T-helper 17 cell (primary cell): ENCODE data around the gene RSRC1. TPM values are rescaled to one million over a fixed set of nuclear protein-coding genes. Genes with fewer than 3 reads are reported as not detected.
A peak's percentile ranks its signal among the peaks of the same experiment; 100 is the strongest.

Experiments
- ATAC-seq: fragments of 150-1000 bp; cut with Tn5 transposase; 2 replicates; pipeline ENCODE4 v1.10.0; 2021; ENCODE audit warnings: mild to moderate bottlenecking, moderate library complexity
- DNase-seq, 3 donors: peaks; one replicate each; pipeline versions ENCODE4 v3.0.0 to v3.0.0-alpha.2; 2020 to 2021
- H3K9me3 ChIP-seq: one replicate; pipeline ENCODE4 v1.7.0; 2013; ENCODE audit warnings: low read length, mild to moderate bottlenecking; ENCODE audit not compliant: control insufficient read depth, poor library complexity, severe bottlenecking
- H3K27ac Mint-ChIP-seq: one replicate; pipeline ENCODE4 v1.8.0; 2022; ENCODE audit warnings: mild to moderate bottlenecking, moderate library complexity, mixed read lengths
- H3K27me3 Mint-ChIP-seq: one replicate; pipeline ENCODE4 v1.8.0; 2022; ENCODE audit warnings: mixed read lengths
- H3K36me3 Mint-ChIP-seq: one replicate; pipeline ENCODE4 v1.8.0; 2022; ENCODE audit warnings: low read depth, mixed read lengths
- H3K4me1 Mint-ChIP-seq: one replicate; pipeline ENCODE4 v1.8.0; 2022; ENCODE audit warnings: mild to moderate bottlenecking, mixed read lengths
- H3K4me3 Mint-ChIP-seq: one replicate; pipeline ENCODE4 v1.8.0; 2022; ENCODE audit warnings: mild to moderate bottlenecking, moderate library complexity, mixed read lengths
- total RNA-seq, 4 donors: library from RNA in 2 of 4; stranded (reverse) in 2 of 4; gene quantifications; one replicate each; pipeline ENCODE4 v1.2.3 and lab custom pipeline; 2022 to 2026

The RSRC1 gene
- total RNA-seq, 2 donors from 2014 or later = 30.8 to 31.6 TPM

DNA sequence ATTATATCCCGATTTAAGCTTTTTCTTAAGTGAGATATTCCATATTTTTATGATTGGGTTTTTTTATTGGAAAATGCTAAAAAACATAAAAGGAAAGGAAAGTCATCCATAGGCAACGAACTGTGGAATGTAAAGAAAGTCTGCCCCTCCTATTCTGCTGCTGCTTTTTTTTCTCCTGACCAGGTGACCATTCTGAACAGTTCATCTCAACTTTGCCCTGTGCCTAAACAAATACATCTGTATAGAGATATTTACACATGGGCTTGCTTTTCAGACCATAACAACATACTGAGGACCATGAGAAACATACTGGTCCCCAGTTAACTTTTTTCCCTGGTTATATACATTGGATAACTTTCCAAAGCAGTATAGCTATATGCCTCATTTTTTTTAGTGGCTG lies 442.2 kb downstream of the RSRC1 start:
- peaks cover 4% of the 10 kb centered on the region for H3K36me3 Mint-ChIP-seq
- no peaks in the 10 kb centered on the region for H3K27me3 Mint-ChIP-seq
- no peak overlapping the region for H3K27ac Mint-ChIP-seq
- no peaks in the 10 kb centered on the region for H3K4me1 Mint-ChIP-seq
- ATAC-seq = no peak
- no peak for DNase-seq
- H3K4me3 Mint-ChIP-seq = no peak overlapping the region
- no peaks in the 10 kb centered on the region for H3K9me3 ChIP-seq

DNA sequence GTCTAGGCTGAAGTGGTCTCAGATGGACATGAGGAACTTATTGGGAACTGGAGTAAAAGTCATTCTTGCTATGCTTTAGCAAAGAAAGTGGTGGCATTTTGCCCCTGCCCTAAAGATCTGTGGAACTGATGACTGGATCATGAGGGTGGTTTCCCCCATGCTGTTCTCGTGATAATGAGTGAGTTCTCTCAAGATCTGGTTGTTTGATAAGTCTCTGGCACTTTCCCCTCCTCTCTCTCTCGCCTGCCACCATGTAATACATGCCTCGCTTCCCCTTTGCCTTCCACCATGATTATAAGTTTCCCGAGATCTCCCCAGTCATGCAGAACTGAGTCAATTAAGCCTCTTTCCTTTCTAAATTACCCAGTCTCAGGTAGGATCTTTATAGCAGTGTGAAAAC lies 449.6 kb downstream of the RSRC1 start:
- ATAC-seq = no peak
- no peak for DNase-seq
- no peaks in the 10 kb centered on the region for H3K27me3 Mint-ChIP-seq
- peaks cover 2% of the 10 kb centered on the region for H3K36me3 Mint-ChIP-seq
- H3K9me3 ChIP-seq = no peaks in the 10 kb centered on the region
- H3K4me3 Mint-ChIP-seq = no peak overlapping the region
- no peaks in the 10 kb centered on the region for H3K4me1 Mint-ChIP-seq
- no peak overlapping the region for H3K27ac Mint-ChIP-seq

DNA sequence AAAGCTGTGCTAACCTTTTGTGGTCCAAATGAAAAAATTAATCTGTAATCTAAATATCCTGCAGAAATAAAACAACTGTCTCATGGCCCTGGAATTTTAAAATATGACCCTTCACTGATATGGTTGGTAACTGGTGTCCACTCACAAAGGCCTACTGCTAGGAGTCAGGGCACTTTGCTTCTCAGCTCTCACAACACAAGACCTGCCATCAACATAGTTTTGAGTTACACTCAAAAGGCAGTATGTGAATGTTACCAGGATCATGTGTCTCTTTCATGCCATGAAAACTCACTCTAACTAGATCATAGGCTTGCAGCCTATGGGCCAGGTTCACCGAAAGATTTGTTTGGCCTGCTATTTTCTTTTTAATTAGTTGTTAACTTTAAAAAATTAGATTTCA lies 451.1 kb downstream of the RSRC1 start:
- no peaks in the 10 kb centered on the region for H3K9me3 ChIP-seq
- H3K27ac Mint-ChIP-seq = no peak overlapping the region
- H3K36me3 Mint-ChIP-seq = no peaks in the 10 kb centered on the region
- no peak overlapping the region for H3K4me3 Mint-ChIP-seq
- no peak for ATAC-seq
- peaks cover 4% of the 10 kb centered on the region for H3K27me3 Mint-ChIP-seq
- DNase-seq = no peak
- no peaks in the 10 kb centered on the region for H3K4me1 Mint-ChIP-seq

DNA sequence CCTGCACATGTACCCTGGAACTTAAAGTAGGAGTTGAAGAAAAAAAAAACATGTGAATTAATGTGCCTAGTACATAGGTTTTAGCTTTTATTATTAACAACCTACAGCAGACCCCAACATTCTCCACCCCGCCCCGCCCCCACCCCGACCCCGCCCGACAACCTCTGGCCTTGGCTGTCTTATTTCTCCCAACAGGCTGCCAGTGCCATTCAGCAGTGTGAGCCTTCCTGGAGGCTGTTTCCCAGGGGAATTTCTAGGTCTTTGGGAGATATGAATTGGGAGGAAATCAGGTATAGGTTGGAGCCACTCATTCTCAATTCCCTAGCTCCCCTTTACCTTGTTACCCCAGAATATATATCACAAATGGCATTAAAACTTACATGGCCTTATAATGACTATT lies 452.8 kb downstream of the RSRC1 start:
- no peak for DNase-seq
- ATAC-seq = no peak
- no peak overlapping the region for H3K27ac Mint-ChIP-seq

DNA sequence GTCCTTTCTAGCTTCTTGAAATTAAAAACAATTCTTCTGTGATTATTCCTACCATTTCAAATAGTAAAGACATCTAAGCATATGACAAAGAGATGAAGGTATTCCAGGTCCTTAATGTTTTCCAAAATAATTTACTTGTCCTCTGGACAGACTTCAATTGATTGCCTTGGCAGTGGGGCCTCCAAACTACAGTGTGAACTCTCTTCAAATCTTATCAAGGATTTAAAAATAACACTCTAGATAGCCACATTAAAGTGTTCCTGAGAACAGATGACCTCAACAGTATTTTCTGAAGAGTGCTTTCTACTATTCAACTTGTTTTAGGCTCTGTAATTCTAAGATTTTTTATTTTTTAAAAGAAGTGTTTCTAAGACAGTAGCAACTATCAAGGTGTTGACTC lies 453.2 kb downstream of the RSRC1 start:
- no peaks in the 10 kb centered on the region for H3K9me3 ChIP-seq
- Mint-ChIP-seq H3K4me1 (no peaks in the 10 kb centered on the region), H3K36me3 (no peaks in the 10 kb centered on the region), H3K27ac (no peak overlapping the region), H3K27me3 (peaks cover 16% of the 10 kb centered on the region), H3K4me3 (no peak overlapping the region)
- no peak for ATAC-seq
- no peak for DNase-seq

More for the DNA sequence above, 452.8 kb downstream of the RSRC1 start:
- Mint-ChIP-seq H3K27me3 (peaks cover 13% of the 10 kb centered on the region), H3K4me1 (no peaks in the 10 kb centered on the region), H3K36me3 (no peaks in the 10 kb centered on the region), H3K4me3 (no peak overlapping the region)
- H3K9me3 ChIP-seq = no peaks in the 10 kb centered on the region

DNA sequence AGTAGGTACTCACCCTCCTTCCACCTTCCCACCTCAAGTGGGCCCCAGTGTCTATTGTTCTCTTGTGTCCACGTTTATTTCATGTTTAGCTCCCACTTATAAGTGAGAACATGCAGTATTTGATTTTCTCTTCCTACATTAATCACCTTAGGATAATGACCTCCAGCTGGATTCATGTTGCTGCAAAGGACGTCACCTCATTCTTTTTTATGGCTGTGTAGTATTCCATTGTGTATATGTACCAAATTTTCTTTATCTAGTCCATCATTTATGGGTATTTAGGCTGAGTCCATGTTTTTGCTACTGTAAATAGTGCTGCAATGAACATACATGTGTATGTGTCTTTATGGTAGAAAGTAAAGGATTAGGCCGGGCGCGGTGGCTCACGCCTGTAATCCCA lies 455.2 kb downstream of the RSRC1 start:
- Mint-ChIP-seq H3K4me1 (no peaks in the 10 kb centered on the region), H3K27me3 (peaks cover 32% of the 10 kb centered on the region), H3K4me3 (no peak overlapping the region), H3K27ac (no peak overlapping the region), H3K36me3 (no peaks in the 10 kb centered on the region)
- DNase-seq = no peak
- no peak for ATAC-seq
- no peaks in the 10 kb centered on the region for H3K9me3 ChIP-seq

DNA sequence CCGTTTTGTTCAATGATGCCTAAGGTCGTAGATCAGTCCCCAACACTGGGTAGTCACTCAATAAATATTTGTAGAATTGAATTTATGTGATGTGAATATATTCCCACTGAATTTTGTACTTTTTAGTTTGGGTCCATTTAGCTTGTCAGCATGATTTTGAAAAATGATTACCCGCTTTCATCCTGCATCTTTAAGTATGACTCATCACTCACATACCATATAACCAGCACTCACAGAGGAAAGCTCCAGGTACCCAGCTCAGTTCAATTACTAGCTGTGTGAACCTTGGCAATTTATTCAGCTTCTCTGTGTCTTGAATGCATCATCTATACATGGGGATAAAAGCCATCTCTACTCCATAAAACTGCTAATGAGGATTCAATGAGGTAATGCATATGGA lies 458.9 kb downstream of the RSRC1 start:
- DNase-seq (no peak), ATAC-seq (no peak)
- Mint-ChIP-seq H3K4me3 (no peak overlapping the region), H3K36me3 (no peaks in the 10 kb centered on the region), H3K27me3 (peaks cover 43% of the 10 kb centered on the region), H3K27ac (no peak overlapping the region), H3K4me1 (peaks cover 10% of the 10 kb centered on the region)
- no peaks in the 10 kb centered on the region for H3K9me3 ChIP-seq

DNA sequence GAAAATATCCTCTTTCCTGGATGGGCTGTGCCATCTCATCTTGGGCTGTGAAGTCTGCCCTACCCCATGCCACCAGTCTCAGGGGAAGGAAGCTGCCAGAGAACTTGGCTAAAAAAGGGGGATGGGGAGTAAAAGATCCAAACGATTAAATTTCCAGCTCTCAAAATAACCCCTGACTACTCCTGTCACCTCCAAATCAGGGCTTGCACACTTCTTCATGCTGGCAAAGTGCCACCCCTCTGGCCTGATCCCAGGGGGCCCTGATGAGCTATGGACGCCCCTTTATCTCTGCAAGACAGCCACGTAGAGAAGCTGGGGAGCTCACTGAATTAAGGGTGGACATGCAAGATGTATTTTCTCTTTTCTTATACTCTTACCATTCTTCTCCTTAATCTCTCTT lies 459.9 kb downstream of the RSRC1 start:
- Mint-ChIP-seq H3K27me3 (peaks cover 43% of the 10 kb centered on the region), H3K4me3 (peak overlapping the region; percentile 95), H3K36me3 (no peaks in the 10 kb centered on the region), H3K4me1 (peaks cover 10% of the 10 kb centered on the region), H3K27ac (peak overlapping the region; percentile 98)
- H3K9me3 ChIP-seq = no peaks in the 10 kb centered on the region
- ATAC-seq = no peak
- DNase-seq = no peak

DNA sequence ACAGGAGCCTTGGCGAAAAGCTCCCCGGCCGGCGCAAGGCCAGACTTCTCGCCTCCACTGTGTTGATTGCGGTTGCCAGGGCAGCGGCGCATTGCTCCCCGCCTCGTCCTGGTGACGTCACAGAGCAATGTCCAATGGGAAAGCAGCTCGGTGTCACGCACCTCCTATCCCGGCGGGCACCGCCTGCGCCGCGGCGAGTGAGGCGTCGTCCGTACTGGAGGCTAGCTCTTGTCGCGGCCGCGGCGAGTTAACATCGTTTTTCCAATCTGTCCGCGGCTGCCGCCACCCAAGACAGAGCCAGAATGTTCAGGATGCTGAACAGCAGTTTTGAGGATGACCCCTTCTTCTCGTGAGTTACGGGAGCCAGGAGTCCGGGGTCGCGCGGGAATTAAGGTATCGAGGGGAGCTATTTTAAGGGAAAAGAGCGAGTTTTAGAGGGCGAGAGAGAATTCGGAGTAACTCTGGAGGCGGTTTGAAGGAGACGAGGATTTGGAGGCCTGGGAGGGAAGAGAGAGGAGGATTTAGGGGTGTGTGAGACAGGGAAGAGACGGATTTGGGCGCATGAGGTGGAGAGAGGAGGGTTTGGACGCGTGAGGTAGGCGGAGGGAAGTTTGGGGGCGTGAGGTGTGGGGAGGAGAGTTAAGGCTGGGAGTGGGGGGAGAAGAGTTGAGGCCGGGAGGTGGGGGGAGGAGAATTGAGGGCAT lies 461.3 kb downstream of the RSRC1 start, which contains the start of gene MLF1:
Gene MLF1, plus strand, starts transcription at position 196 of the 704 bp plus-strand sequence. Its CDS starts 107 bp downstream, at position 303.
- Mint-ChIP-seq H3K27ac (peak within 1 kb of the TSS; percentile 98), H3K4me1 (peaks cover 10% of the 10 kb centered on the region), H3K4me3 (peak within 1 kb of the TSS; percentile 95)

DNA sequence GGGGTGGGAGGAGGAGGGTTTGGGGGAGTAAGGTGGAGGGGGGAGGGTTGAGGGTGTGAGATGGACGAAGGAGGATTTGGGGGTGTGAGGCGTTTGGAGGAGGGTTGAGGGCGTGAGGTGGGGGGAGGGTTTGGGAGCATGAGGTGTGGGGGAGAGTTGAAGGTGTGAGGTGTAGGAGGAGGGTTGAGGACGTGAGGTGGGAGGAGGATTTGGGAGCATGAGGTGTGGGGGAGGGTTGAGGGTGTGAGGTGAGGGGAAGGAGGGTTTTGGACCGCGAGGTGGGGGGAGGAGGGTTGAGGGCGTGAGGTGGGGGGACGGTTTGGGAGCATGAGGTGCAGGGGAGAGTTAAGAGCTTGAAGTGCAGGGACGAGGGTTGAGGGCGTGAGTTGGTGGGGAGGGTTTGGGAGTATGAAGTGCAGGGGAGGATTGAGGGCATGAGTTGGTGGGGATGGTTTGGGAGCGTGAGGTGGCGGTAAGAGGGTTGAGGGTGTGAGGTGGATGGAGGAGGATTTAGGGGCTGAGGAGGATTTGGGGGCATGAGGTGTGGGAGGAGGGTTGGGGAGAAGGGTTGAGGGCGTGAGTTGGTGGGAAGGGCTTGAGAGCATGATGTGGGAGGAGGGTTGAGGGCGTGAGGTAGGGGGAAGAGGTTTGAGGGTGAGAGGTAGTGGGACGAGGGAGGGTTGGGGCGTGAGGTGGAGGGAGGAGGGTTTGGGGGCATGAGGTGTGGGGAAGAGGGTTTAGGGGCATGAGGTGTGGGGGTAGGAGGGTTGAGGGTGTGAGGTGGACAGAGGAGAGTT lies 462.3 kb downstream of the RSRC1 start:
- Mint-ChIP-seq H3K36me3 (no peaks in the 10 kb centered on the region), H3K27me3 (peaks cover 34% of the 10 kb centered on the region), H3K27ac (peak overlapping the region; percentile 45), H3K4me3 (peak overlapping the region; percentile 67), H3K4me1 (peaks cover 10% of the 10 kb centered on the region)
- ATAC-seq (no peak), DNase-seq (no peak)
- no peaks in the 10 kb centered on the region for H3K9me3 ChIP-seq

More for the DNA sequence above, 461.3 kb downstream of the RSRC1 start, which contains the start of gene MLF1:
- peak; percentile 98 for ATAC-seq
- no peaks in the 10 kb centered on the region for H3K36me3 Mint-ChIP-seq
- peak; percentile 59 to 75 (median 68) for DNase-seq
- H3K27me3 Mint-ChIP-seq = peaks cover 38% of the 10 kb centered on the region
- no peaks in the 10 kb centered on the region for H3K9me3 ChIP-seq

DNA sequence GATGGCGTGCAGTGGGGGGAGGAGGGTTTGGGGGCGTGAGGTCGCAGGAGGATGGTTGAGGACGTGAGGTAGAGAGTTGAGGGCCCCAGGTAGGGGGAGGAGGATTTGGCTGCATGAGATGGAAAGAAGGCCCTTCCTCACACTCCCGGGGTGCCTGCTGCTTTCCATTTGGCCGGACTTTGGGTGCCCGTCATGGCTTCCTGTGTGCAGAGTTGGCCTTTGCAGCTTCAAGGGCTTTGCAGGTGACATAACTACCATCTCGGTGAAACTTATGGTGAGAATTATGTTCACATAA lies 462.8 kb downstream of the RSRC1 start:
- no peaks in the 10 kb centered on the region for H3K36me3 Mint-ChIP-seq
- no peak for DNase-seq
- H3K4me3 Mint-ChIP-seq = peak overlapping the region; percentile 62
- peaks cover 10% of the 10 kb centered on the region for H3K4me1 Mint-ChIP-seq
- ATAC-seq = no peak
- no peaks in the 10 kb centered on the region for H3K9me3 ChIP-seq
- H3K27me3 Mint-ChIP-seq = peaks cover 30% of the 10 kb centered on the region
- H3K27ac Mint-ChIP-seq = peak overlapping the region; percentile 45

DNA sequence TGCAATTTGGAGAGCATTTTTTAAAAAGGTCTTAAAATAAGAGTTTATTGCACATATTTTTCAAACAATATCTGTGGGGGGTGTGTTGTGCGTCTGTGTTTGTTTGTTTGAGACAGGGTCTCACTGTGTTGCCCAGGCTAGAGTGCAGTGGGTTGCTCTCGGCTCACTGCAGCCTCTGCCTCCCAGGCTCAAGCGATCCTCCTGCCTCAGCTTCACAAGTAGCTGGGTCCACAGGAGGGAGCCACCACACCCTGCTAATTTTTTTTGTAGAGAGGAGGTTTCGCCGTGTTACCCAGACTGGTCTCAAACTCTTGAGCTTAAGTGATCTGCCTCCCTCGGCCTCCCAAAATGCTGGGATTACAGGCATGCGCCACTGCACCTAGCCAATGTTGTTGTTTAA lies 463.8 kb downstream of the RSRC1 start:
- DNase-seq (no peak), ATAC-seq (no peak)
- no peaks in the 10 kb centered on the region for H3K36me3 Mint-ChIP-seq
- no peaks in the 10 kb centered on the region for H3K9me3 ChIP-seq
- peaks cover 26% of the 10 kb centered on the region for H3K27me3 Mint-ChIP-seq
- H3K4me1 Mint-ChIP-seq = peaks cover 10% of the 10 kb centered on the region
- H3K27ac Mint-ChIP-seq = no peak overlapping the region
- H3K4me3 Mint-ChIP-seq = no peak overlapping the region

DNA sequence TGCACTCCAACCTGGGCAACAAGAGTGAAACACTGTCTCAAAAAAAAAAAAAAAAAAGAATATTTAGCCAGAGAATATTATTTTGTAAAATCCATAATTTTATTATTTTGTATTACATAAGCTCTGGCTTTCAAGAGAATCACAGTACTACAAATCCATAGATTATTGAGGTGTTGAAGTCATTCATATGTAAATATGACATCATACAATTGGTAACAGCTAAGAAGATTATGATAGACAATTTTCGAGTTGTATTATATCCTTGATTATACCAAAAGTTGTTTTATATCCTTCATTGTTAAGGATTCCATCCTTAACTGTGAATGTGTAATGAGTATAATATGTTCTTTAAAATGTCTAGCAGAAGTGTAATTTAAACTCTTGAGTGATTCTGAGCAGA lies 464.8 kb downstream of the RSRC1 start:
- Mint-ChIP-seq H3K4me3 (no peak overlapping the region), H3K4me1 (peaks cover 10% of the 10 kb centered on the region), H3K36me3 (no peaks in the 10 kb centered on the region), H3K27ac (no peak overlapping the region), H3K27me3 (peaks cover 18% of the 10 kb centered on the region)
- DNase-seq (no peak), ATAC-seq (no peak)
- no peaks in the 10 kb centered on the region for H3K9me3 ChIP-seq

DNA sequence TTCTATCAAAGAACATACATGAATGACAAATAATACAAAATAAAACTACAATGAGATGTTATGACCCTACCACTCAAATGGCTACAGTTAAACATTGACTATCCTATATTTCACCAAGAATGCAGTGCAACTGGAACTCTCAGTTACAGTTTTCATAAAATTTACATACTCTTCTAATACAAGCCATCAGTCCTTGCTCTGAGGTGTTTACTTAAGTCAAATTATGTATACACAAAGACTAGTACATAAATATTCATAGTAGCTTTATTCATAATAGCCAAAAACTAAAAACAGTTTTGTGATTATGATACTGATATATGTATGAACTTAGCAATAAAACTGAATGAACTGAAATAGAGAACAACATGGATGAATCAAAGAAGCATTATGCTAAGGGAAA lies 480.3 kb downstream of the RSRC1 start:
- Mint-ChIP-seq H3K27me3 (peaks cover 4% of the 10 kb centered on the region), H3K4me3 (no peak overlapping the region), H3K4me1 (no peaks in the 10 kb centered on the region), H3K27ac (no peak overlapping the region), H3K36me3 (no peaks in the 10 kb centered on the region)
- DNase-seq (no peak), ATAC-seq (no peak)
- H3K9me3 ChIP-seq = no peaks in the 10 kb centered on the region
